ENCODE results near the gene ATXN7L3B. TPM values are rescaled to one million over a fixed set of nuclear protein-coding genes. Genes with fewer than 3 reads are reported as not detected.

Gene ATXN7L3B
- total RNA-seq, 1 donor, result 22.5 TPM

DNA sequence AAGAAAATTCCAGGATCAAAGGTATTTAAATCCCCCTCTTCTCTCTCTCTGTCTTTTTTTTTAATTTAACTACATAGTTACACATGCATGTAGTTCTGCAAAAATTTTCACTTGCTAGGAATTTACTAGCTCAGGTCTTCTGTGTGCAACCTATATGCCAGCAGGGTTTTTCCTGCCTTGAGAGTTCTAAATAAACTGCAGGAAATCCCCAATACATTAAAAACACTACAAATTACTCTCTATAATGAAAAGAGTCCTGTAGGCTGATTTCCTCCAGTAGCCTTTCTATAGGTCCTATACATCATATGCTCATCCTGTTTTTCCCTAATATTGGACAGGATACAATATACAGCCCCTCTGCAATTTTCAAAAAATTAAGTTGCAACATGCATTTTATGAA is 27.7 kb upstream of the ATXN7L3B start:
- no peak for DNase-seq (ENCODE audit: low read depth)

DNA sequence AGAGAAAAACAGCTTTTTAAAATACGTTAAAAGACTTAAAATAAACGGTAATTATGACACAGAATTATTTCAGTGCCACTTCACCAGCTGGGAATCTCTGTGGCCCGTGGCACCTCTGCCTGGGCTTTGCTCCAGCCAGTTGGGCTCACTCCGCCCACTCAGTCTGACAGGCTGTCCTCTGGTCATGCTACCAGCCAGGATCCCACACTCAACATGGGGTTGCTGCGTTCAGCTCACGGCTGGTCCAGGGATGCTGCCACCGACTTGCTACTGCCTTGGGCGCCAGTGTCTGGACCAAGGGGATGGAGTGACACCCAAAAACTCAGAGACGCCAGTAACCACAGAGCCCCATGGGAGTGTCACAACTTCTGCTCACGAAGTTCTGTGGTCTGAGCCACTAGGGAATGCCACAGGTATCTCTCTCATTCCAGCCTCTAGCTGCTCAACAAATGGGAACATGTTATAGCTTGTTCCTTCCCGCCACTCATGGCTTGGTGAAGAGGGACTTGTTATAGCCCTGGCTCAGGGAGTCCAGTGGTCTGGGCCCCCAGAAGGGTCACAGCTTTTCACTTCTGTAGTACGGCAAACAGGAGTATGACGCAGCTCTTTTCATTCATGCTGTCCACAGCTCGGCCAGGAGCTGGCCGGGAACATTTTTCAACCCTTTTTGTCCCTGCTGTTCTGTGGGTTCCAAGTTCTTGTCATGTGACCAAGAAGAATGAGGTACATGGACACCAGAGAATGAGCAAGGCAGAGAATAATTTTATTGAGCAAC is 23.4 kb upstream of the ATXN7L3B start:
- DNase-seq (ENCODE audit: low read depth), result no peak
- H3K4me3 ChIP-seq (ENCODE audit: low read depth, low read length), result no peak overlapping the region
- no peak for TF ChIP-seq CTCF (IDR thresholded peaks at IDR 0.05; ENCODE audit: insufficient read depth, low read length)

More for the DNA sequence above, 27.7 kb upstream of the ATXN7L3B start:
- TF ChIP-seq CTCF (IDR thresholded peaks at IDR 0.05; ENCODE audit: insufficient read depth, low read length), result no peak
- H3K4me3 ChIP-seq (ENCODE audit: low read depth, low read length), result no peak overlapping the region

GRCh38 chr12:74515849-74516248 is 21.8 kb upstream of the ATXN7L3B start:
- TF ChIP-seq CTCF (IDR thresholded peaks at IDR 0.05; ENCODE audit: insufficient read depth, low read length), result no peak
- DNase-seq (ENCODE audit: low read depth), result peak; percentile 5

GRCh38 chr12:74526535-74526934 is 11.1 kb upstream of the ATXN7L3B start:
- DNase-seq (ENCODE audit: low read depth), result no peak
- no peak overlapping the region for H3K4me3 ChIP-seq (ENCODE audit: low read depth, low read length)
- TF ChIP-seq CTCF (IDR thresholded peaks at IDR 0.05; ENCODE audit: insufficient read depth, low read length), result no peak

More at GRCh38 chr12:74515849-74516248, 21.8 kb upstream of the ATXN7L3B start:
- no peak overlapping the region for H3K4me3 ChIP-seq (ENCODE audit: low read depth, low read length)

GRCh38 chr12:74527491-74527890 is 10.1 kb upstream of the ATXN7L3B start:
- DNase-seq (ENCODE audit: low read depth), result no peak
- TF ChIP-seq CTCF (IDR thresholded peaks at IDR 0.05; ENCODE audit: insufficient read depth, low read length), result no peak

DNA sequence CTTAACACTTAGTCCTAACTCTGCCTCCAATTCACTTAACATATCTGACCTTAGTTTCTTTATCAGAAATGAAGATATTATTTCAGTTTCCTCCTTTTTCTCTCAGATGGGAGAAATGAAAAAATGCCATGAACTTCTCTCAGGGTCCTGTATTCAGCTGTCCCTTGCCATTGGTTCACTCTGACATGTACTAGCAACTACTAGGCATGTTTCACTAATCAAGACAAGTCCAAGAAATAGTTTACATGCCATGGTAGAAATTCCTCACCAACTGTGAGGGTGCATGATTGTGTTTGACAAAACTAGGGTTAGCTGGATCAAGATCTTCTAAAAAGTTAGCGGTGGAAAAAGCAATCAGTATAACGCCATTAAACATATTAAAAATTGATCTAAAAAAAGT is 7.0 kb upstream of the ATXN7L3B start:
- DNase-seq (ENCODE audit: low read depth), result no peak
- H3K4me3 ChIP-seq (ENCODE audit: low read depth, low read length), result no peak overlapping the region
- no peak for TF ChIP-seq CTCF (IDR thresholded peaks at IDR 0.05; ENCODE audit: insufficient read depth, low read length)

More at GRCh38 chr12:74527491-74527890, 10.1 kb upstream of the ATXN7L3B start:
- H3K4me3 ChIP-seq (ENCODE audit: low read depth, low read length), result no peak overlapping the region
